ENCODE measurements around the gene MRPS23. TPM values are rescaled to one million over a fixed set of nuclear protein-coding genes. Genes with fewer than 3 reads are reported as not detected.
A peak's percentile ranks its signal among the peaks of the same experiment; 100 is the strongest.

MRPS23 gene
- total and polyA plus RNA-seq, 8 donors = 39.2 to 46.1 (median 43.2) TPM

GRCh38 chr17:57880086-57880456, 30.2 kb upstream of the MRPS23 start:
- Histone ChIP-seq H3K36me3 (peaks cover 0 to 29% of the 10 kb centered on the region in 2 donors), H3K9me3 (no peaks in the 10 kb centered on the region), H3K4me1 (peaks cover 18 to 20% of the 10 kb centered on the region in 2 donors), H3K27ac (no peak overlapping the region), H3K4me3 (no peak overlapping the region), H3K27me3 (no peaks in the 10 kb centered on the region)
- intact Hi-C loops (cut with DNase I) = no loop called here
- no peak for DNase-seq
- no peak for ATAC-seq
- no peak for TF ChIP-seq CTCF (IDR thresholded peaks at IDR 0.05)

GRCh38 chr17:57879437-57880085, 29.7 kb upstream of the MRPS23 start:
- Histone ChIP-seq H3K9me3 (no peaks in the 10 kb centered on the region), H3K27ac (peak overlapping the region in 1 of 2 donors; percentile 41), H3K36me3 (peaks cover 0 to 24% of the 10 kb centered on the region in 2 donors), H3K27me3 (no peaks in the 10 kb centered on the region), H3K4me3 (no peak overlapping the region), H3K4me1 (peaks cover 23 to 25% of the 10 kb centered on the region in 2 donors)
- TF ChIP-seq CTCF (IDR thresholded peaks at IDR 0.05) = no peak
- DNase-seq (peak in 1 of 4 donors; percentile 45), ATAC-seq (no peak)
- intact Hi-C loops (cut with DNase I) = no loop called here

- ATAC-seq (no peak), DNase-seq (no peak)
- TF ChIP-seq CTCF (IDR thresholded peaks at IDR 0.05) = no peak
- intact Hi-C loops (cut with DNase I) = no loop called here
- H3K36me3 ChIP-seq = peaks cover 0 to 25% of the 10 kb centered on the region in 2 donors
- no peak overlapping the region for H3K27ac ChIP-seq
- no peaks in the 10 kb centered on the region for H3K9me3 ChIP-seq
- no peak overlapping the region for H3K4me3 ChIP-seq
- H3K27me3 ChIP-seq = peaks cover 0 to 5% of the 10 kb centered on the region in 2 donors
- peaks cover 36 to 41% of the 10 kb centered on the region in 2 donors for H3K4me1 ChIP-seq
Measured at GRCh38 chr17:57877803-57878377, 28.0 kb upstream of the MRPS23 start.

- Histone ChIP-seq H3K27ac (no peak overlapping the region), H3K4me3 (no peak overlapping the region), H3K9me3 (no peaks in the 10 kb centered on the region), H3K27me3 (peaks cover 0 to 5% of the 10 kb centered on the region in 2 donors), H3K4me1 (peaks cover 40 to 49% of the 10 kb centered on the region in 2 donors), H3K36me3 (peaks cover 0 to 32% of the 10 kb centered on the region in 2 donors)
- no peak for TF ChIP-seq CTCF (IDR thresholded peaks at IDR 0.05)
- no peak for DNase-seq
- intact Hi-C loops (cut with DNase I) = no loop called here
- ATAC-seq = no peak
Measured at GRCh38 chr17:57876866-57877237, 27.0 kb upstream of the MRPS23 start.

- H3K36me3 ChIP-seq = peaks cover 0 to 35% of the 10 kb centered on the region in 2 donors
- intact Hi-C loops (cut with DNase I) = no loop called here
- no peak overlapping the region for H3K4me3 ChIP-seq
- peaks cover 0 to 5% of the 10 kb centered on the region in 2 donors for H3K27me3 ChIP-seq
- peak overlapping the region; percentile 65 to 72 for H3K27ac ChIP-seq
- ATAC-seq (no peak), DNase-seq (no peak)
- H3K9me3 ChIP-seq = no peaks in the 10 kb centered on the region
- peaks cover 35 to 49% of the 10 kb centered on the region in 2 donors for H3K4me1 ChIP-seq
- no peak for TF ChIP-seq CTCF (IDR thresholded peaks at IDR 0.05)
Measured at GRCh38 chr17:57876023-57876865, 26.4 kb upstream of the MRPS23 start.

Data from left lung (tissue), 10 donors.